Activated CD4-positive, alpha-beta T cell treated with anti-CD3 and anti-CD28 coated beads, Interleukin-2, amount 10 ng/mL, durations not matched to agents 24 days and 14 days (primary cell): ENCODE results near the gene CHKA. TPM values are rescaled to one million over a fixed set of nuclear protein-coding genes. Genes with fewer than 3 reads are reported as not detected.
A peak's percentile ranks its signal among the peaks of the same experiment; 100 is the strongest.

Experiments
- DNase-seq: peaks from one replicate; pipeline ENCODE4 v3.0.0; 2022
- H3K27ac Mint-ChIP-seq: one replicate; pipeline ENCODE4 v1.8.0; 2022; ENCODE audit warnings: mild to moderate bottlenecking, mixed read lengths
- H3K27me3 Mint-ChIP-seq: one replicate; pipeline ENCODE4 v1.8.0; 2022; ENCODE audit warnings: mixed read lengths
- H3K36me3 Mint-ChIP-seq: one replicate; pipeline ENCODE4 v1.8.0; 2022; ENCODE audit warnings: low read depth, mild to moderate bottlenecking, mixed read lengths
- H3K4me1 Mint-ChIP-seq: one replicate; pipeline ENCODE4 v1.8.0; 2021; ENCODE audit warnings: mixed read lengths
- H3K4me3 Mint-ChIP-seq: one replicate; pipeline ENCODE4 v1.8.0; 2022; ENCODE audit warnings: mild to moderate bottlenecking, moderate library complexity, mixed read lengths
- H3K9me3 Mint-ChIP-seq: one replicate; pipeline ENCODE4 v1.8.0; 2021; ENCODE audit warnings: mixed read lengths
- intact Hi-C: fragments of 100-400 bp; cut with micrococcal nuclease; formaldehyde crosslinking; loops from one replicate; pipeline ENCODE4 v1.15.1; 2023
- total RNA-seq: library from RNA; stranded (reverse); gene quantifications from 2 replicates; pipeline ENCODE4 v1.2.3, GENCODE V29; 2022

CHKA gene
- total RNA-seq, 1 donor from 2014 or later, result 15.1 TPM

DNA sequence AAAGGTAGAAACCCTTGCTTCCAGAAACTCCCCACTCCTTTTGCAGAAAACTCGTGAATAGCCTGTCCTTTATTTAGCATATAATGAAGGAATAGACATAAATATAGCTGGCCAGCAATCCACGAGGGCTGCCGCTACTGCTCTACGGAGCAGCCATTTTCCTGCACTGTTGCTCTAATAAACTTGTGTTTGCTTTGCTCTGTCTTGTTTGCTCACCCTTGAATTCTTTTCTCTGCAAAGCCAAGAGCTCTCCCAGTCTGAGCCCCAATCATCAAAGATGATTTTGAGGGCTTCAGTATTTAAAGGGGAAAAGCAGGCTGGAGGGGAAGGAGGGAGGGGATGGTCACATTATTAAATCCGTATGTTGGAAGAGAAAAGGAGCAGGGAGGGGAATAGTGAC is 16.6 kb upstream of the CHKA start:
- H3K4me1 Mint-ChIP-seq, result peaks cover 7% of the 10 kb centered on the region
- no peak for DNase-seq
- H3K4me3 Mint-ChIP-seq, result no peak overlapping the region
- H3K27me3 Mint-ChIP-seq, result peaks cover 5% of the 10 kb centered on the region
- H3K36me3 Mint-ChIP-seq, result peaks cover 2% of the 10 kb centered on the region
- intact Hi-C loops, result no loop called here
- peaks cover 12% of the 10 kb centered on the region for H3K9me3 Mint-ChIP-seq
- H3K27ac Mint-ChIP-seq, result no peak overlapping the region

DNA sequence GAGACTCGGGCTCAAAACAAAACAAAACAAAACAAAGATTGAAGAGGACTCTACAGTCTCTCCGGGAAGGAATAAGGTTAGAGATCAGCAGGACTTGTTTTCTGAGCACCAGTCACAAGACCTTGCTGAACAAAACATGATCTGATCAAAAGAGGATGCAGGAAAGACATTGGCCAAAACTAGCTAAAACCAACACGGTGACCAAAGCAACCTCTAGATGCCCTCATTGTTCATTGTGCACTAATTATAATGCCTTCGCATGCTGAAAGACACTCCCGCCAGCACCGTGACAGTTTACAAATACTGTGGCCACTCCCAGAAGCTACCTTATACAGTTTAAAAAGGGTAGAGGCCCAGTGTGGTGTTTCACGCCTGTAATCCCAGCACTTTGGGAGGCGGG is 15.7 kb upstream of the CHKA start:
- H3K4me3 Mint-ChIP-seq, result no peak overlapping the region
- no peak overlapping the region for H3K27ac Mint-ChIP-seq
- intact Hi-C loops, result no loop called here
- peaks cover 5% of the 10 kb centered on the region for H3K27me3 Mint-ChIP-seq
- H3K36me3 Mint-ChIP-seq, result peaks cover 6% of the 10 kb centered on the region
- peaks cover 17% of the 10 kb centered on the region for H3K9me3 Mint-ChIP-seq
- H3K4me1 Mint-ChIP-seq, result no peaks in the 10 kb centered on the region
- DNase-seq, result no peak

DNA sequence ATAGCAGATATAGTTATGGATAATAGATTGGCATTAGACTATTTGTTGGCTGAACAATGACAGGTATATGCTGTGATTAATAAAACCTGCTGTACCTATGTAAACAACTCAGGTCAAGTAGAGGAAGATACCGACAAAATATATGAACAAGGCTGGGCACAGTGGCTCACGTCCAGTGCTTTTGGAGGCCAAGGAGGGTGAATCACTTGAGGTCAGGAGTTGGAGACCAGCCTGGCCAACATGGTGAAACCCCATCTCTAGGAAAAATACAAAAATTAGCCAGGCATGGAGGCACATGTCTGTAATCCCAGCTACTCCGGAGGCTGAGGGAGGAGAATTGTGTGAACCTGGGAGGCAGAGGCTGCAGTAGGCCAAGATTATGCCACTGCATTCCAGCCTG is 14.0 kb upstream of the CHKA start:
- H3K9me3 Mint-ChIP-seq, result peaks cover 17% of the 10 kb centered on the region
- no peaks in the 10 kb centered on the region for H3K4me1 Mint-ChIP-seq
- no peak overlapping the region for H3K27ac Mint-ChIP-seq
- DNase-seq, result no peak
- peaks cover 5% of the 10 kb centered on the region for H3K27me3 Mint-ChIP-seq
- peaks cover 6% of the 10 kb centered on the region for H3K36me3 Mint-ChIP-seq
- no peak overlapping the region for H3K4me3 Mint-ChIP-seq
- intact Hi-C loops, result no loop called here

DNA sequence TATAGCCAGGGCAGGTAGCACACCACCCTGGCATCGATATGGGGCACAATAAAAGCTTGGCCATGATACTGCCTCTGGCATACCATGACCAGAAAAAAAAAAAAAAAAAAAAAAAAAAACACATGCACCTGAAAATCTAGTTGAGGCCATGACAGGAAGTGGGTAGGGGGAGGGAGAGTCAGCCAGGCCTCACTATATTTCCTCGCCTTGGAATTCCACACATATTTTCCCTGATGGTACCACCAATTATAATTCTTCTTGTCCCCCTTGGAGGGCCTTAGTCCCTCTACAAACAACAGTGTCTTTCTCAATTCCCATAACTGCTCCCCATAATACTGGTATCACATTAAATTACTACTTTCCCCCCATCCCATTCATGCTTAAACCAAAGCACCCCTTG is 12.6 kb upstream of the CHKA start:
- Mint-ChIP-seq H3K27me3 (peaks cover 18% of the 10 kb centered on the region), H3K4me3 (no peak overlapping the region), H3K9me3 (peaks cover 17% of the 10 kb centered on the region), H3K27ac (no peak overlapping the region), H3K4me1 (no peaks in the 10 kb centered on the region), H3K36me3 (peaks cover 6% of the 10 kb centered on the region)
- intact Hi-C loops, result no loop called here
- no peak for DNase-seq

DNA sequence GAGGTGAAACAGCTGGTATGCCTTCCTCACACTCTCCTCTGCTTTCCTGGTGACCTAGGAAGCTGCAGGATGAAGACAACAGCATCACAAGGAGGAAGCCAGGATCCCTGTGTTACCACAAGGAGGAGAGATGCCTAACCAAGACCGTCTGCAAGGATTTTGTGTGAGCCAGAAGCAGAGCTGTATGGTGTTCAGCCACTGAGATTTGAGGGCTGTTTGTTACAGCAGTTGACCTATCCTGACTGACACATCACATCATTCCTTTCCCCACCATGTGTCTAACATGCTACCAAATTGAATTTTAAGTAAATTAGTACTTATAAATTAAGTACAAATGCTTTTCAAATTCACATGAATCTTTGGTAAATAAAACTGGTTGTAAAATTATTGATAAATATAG is 8.9 kb upstream of the CHKA start:
- intact Hi-C loops, result no loop called here
- Mint-ChIP-seq H3K36me3 (peaks cover 6% of the 10 kb centered on the region), H3K27ac (no peak overlapping the region), H3K27me3 (peaks cover 21% of the 10 kb centered on the region), H3K4me3 (no peak overlapping the region), H3K4me1 (no peaks in the 10 kb centered on the region), H3K9me3 (peaks cover 16% of the 10 kb centered on the region)
- no peak for DNase-seq

DNA sequence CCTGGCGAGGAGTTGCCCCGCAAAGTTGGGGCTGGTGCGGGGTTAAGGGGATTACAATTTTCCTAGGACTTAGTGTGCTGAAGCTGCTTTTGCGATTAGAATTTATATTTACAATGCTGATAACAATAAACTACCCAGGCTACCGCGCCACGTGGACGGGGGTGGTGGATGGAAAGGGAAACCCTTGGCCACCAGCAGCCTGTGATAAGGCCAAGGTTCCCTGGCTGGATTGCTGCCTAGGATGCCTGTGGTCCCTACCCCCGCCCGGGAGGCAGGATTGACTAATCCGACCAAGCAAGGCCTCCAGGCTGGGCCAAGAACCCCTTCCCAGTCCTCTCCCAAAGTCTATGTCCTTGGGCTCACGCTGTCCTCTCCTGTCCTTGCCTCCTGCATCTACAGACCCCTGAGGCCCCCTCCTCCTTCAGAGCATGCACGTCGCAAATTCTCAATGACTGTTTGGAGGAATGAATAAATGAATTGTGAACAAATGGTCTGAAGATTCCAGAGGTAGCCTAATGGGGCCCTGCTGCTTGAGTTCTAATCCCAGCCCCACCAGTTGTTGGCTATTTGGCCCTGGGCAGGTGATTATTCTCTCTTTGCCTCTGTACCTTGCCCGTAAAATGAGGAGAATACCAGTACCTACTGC is 7.6 kb upstream of the CHKA start:
- Mint-ChIP-seq H3K27ac (no peak overlapping the region), H3K4me1 (no peaks in the 10 kb centered on the region), H3K36me3 (peaks cover 5% of the 10 kb centered on the region), H3K27me3 (peaks cover 25% of the 10 kb centered on the region), H3K4me3 (no peak overlapping the region), H3K9me3 (peaks cover 8% of the 10 kb centered on the region)
- DNase-seq, result no peak
- intact Hi-C loops, result no loop called here

DNA sequence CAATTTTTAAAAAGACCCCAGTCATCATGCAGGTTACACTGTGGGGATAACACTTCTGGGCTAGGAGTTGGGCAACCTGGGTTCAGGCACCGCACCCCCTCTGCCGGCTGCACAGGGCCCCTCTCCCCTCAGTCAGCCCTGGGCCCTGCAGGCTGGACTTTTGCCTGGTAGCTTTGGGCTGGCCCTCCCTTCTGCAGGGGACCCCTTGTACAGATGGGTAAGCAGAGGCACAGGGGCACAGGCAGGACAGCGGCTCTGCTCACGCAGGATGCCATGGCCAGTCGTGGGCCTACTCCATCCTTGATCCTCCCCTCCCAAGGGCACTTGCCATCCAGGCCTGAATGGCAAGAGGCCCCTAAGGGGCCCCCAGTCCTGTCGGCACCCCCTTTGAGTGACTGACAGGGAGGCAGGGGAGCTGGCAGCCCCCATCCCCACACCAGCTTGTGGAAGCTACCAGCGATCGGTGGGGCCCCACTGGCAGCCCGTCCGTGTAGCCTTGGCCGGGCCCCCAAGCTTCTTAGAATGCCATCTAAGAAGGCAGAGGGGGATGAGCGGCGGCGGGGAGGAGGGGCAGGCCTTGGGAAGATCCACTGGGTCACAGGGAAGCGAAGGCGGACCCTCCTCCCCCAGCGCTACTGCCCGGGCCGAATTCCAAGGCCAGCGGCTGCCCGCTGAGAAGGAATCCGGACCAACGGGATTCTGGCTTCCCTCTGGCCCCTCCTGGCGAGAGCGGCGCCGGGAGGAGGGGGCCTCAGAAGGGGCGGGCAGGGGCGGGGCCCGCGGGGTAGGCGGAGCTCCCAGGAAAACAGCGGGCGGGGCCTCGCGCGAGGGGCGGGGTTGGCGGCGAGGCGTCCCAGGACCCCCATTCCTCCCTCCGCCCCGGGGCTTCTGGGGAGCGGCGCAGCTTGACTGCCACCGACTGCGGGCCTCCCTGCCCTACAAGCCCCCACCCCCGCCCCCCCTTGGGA is 6.8 kb upstream of the CHKA start:
- no peak overlapping the region for H3K4me3 Mint-ChIP-seq
- peaks cover 5% of the 10 kb centered on the region for H3K9me3 Mint-ChIP-seq
- intact Hi-C loops, result no loop called here
- DNase-seq, result no peak
- no peaks in the 10 kb centered on the region for H3K4me1 Mint-ChIP-seq
- H3K36me3 Mint-ChIP-seq, result peaks cover 5% of the 10 kb centered on the region
- H3K27me3 Mint-ChIP-seq, result peaks cover 29% of the 10 kb centered on the region
- no peak overlapping the region for H3K27ac Mint-ChIP-seq

DNA sequence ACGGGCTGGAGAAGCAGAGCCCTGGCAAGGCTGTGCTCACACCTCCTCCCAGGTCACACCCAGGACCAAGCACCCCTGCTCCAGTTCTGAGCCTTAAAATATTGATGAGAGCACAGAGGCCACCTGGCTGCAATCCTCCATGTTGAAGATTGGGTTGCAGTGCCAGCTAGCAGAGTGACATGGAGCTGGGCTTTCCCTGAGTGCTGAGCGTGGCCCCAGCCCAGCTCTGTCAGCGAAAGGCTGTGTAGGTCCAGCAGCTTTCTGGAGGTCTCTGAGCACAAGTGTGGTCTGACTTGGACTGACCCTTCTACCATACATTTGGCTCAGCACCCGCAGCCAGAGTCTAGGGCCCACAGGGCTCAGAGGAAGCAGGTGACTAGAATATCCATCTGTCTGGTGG is 4.0 kb upstream of the CHKA start:
- H3K27me3 Mint-ChIP-seq, result peaks cover 29% of the 10 kb centered on the region
- intact Hi-C loops, result no loop called here
- no peak for DNase-seq
- H3K9me3 Mint-ChIP-seq, result no peaks in the 10 kb centered on the region
- H3K27ac Mint-ChIP-seq, result no peak overlapping the region
- peaks cover 1% of the 10 kb centered on the region for H3K36me3 Mint-ChIP-seq
- no peak overlapping the region for H3K4me3 Mint-ChIP-seq
- peaks cover 1% of the 10 kb centered on the region for H3K4me1 Mint-ChIP-seq

DNA sequence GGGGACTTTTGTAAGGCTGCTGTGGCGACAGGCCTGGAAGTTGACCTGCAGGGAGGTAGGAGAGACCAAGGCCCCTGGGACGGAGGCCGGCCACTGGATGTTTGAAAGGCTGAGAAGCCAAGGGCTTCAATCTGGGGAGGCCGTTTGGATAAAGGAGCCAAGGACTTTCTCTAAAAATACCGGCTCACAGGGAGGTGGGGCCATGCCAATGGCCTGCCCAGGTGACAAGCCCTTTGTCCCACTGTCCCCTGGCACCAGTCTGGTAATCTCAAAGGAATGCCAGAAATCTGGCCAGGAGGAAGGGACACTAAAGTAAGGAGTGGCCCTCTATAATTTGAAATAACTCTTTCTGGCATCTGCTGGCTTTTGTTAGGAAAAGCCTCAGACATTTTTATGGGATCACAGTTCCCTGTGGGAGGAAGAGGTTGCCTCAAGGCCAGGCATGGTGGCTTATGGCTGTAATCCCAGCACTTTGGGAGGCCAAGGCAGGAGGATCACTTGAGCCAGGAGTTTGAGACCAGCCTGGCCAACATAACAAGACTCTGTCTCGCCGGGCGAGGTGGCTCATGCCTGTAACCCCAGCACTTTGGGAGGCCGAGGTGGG is 1.9 kb upstream of the CHKA start:
- intact Hi-C loops, result loop anchor here (5.0 kb wide), 1 partner anchor 91 kb away; the partner anchor contains the start of gene NDUFS8
- H3K4me1 Mint-ChIP-seq, result peaks cover 4% of the 10 kb centered on the region
- DNase-seq, result no peak
- H3K9me3 Mint-ChIP-seq, result no peaks in the 10 kb centered on the region
- H3K27me3 Mint-ChIP-seq, result peaks cover 14% of the 10 kb centered on the region
- no peak overlapping the region for H3K4me3 Mint-ChIP-seq
- peaks cover 4% of the 10 kb centered on the region for H3K36me3 Mint-ChIP-seq
- peak overlapping the region; percentile 16 for H3K27ac Mint-ChIP-seq

DNA sequence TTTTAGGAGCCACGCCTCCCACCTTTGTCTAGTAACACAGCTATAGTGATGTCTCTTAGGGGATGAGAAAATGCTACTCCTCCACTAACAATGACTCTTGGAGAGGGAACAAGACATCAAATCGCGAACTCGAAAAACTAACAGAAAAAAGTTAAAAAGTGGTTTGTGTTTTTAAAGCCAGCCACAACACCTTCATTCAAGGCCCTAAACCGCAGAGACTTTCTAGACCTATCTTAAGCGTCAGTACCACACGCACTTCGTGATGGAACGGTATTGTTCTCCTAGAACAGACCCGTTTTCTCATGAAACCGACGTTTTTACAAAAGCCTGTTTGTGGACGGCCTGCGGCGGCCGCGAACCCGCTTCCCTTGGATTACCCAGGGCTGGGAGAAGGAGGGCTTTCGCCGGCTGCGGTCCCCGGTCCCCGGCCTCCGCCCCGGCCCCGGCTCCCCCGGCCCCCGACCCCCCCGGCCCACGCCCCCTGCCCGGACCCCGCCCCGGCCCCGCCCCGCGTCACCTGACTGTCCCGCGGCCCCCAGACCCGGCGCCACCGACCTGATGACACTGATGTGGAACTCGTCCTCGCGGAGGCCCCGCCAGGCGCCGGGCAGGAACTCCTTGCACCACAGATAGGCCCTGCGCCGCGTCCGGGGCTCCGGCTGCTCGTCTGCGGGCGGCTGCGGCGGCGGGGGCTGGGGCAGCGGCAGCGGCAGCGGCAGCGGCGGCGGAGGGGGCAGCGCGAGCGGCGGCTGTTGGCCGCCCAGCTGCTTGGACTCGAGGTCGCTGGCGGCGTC is 718 bp downstream of the CHKA start:
- peak overlapping the region; percentile 84 for H3K27ac Mint-ChIP-seq
- intact Hi-C loops, result loop anchor here (1.0 to 5.0 kb wide), 2 partner anchors 88 to 94 kb away; partner anchors contain the start of gene NDUFS8
- peaks cover 8% of the 10 kb centered on the region for H3K27me3 Mint-ChIP-seq
- H3K9me3 Mint-ChIP-seq, result no peaks in the 10 kb centered on the region
- peaks cover 6% of the 10 kb centered on the region for H3K4me1 Mint-ChIP-seq
- DNase-seq, result peak; percentile 85
- H3K36me3 Mint-ChIP-seq, result peaks cover 4% of the 10 kb centered on the region
- peak overlapping the region; percentile 87 for H3K4me3 Mint-ChIP-seq

DNA sequence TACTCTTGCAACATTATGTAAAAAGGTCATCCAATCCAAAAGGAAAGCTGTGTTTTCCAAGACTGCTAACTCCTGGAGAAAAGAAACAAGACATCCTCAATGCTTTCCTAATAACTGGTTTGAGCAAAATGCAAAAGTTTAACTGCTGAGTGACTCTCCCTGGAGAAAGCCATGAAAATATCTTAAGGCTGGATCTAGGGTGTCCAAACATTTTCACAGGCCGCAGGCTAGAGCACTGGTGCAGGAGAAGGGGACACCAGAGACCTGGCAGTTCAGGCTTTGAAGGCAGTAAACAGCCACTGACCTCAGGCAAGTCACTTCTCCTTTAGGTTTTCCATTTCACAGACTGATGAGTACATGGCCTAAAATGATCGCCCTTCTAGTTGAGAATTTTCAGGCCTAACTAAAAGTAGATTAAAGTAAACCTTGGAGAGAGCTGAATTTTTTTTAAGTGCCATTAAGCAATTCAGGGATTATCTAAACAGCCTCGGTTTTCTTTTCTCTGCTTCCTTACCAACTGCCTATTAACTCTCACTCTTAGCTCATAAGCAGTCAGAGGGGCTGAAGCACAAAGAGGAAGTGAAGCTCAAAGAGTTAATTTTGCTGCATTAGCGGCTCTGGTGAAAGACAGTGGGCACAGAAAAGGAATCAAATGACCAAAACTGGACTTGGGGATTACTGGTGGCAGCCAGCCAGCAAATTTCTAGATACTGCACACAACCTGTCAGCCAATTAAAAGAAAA is 2.3 kb downstream of the CHKA start:
- H3K4me3 Mint-ChIP-seq, result peak overlapping the region; percentile 32
- H3K9me3 Mint-ChIP-seq, result no peaks in the 10 kb centered on the region
- H3K36me3 Mint-ChIP-seq, result peaks cover 4% of the 10 kb centered on the region
- H3K4me1 Mint-ChIP-seq, result peaks cover 6% of the 10 kb centered on the region
- intact Hi-C loops, result no loop called here
- H3K27me3 Mint-ChIP-seq, result peaks cover 5% of the 10 kb centered on the region
- no peak overlapping the region for H3K27ac Mint-ChIP-seq
- DNase-seq, result no peak

DNA sequence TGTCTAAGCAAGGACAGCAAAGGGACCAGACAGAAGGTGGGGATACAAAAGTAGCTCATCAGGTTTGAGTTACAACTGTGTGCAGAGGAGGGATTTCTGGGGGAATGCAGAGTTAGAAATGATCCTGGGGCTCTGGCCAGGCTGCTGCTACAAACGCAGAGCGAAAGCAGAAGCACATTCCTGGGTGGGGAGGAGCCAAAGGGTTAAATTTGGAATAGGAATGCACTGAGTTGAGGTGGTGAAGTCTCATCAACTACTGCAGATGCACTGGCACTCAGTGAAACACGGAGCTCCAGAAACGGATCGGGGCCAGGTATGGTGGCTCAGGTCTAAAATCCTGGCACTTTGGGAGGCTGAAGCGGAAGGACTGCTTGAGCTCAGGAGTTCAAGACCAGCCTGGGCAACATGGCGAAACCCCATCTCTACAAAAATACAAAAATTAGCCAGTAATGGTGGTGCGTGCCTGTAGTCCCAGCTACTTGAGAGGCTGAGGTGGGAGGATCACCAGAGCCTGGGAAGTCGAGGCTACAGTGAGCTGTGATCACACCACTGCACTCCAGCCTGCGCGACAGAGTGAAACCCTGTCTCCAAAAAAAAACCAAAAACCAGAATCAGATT is 3.2 kb downstream of the CHKA start:
- Mint-ChIP-seq H3K9me3 (no peaks in the 10 kb centered on the region), H3K27me3 (no peaks in the 10 kb centered on the region), H3K27ac (no peak overlapping the region), H3K4me3 (no peak overlapping the region), H3K36me3 (peaks cover 4% of the 10 kb centered on the region), H3K4me1 (peaks cover 6% of the 10 kb centered on the region)
- intact Hi-C loops, result no loop called here
- DNase-seq, result no peak
